ENCODE results near the gene TCEAL5. TPM values are rescaled to one million over a fixed set of nuclear protein-coding genes. Genes with fewer than 3 reads are reported as not detected.
A peak's percentile ranks its signal among the peaks of the same experiment; 100 is the strongest.
"Not testable (repeated sequence)": the region's sequence is repeated elsewhere in the genome, so short reads cannot be mapped to it uniquely, and the experiment has no call there.

Gene TCEAL5
- total RNA-seq, 1 donor from 2014 or later, result 0.36 TPM

DNA sequence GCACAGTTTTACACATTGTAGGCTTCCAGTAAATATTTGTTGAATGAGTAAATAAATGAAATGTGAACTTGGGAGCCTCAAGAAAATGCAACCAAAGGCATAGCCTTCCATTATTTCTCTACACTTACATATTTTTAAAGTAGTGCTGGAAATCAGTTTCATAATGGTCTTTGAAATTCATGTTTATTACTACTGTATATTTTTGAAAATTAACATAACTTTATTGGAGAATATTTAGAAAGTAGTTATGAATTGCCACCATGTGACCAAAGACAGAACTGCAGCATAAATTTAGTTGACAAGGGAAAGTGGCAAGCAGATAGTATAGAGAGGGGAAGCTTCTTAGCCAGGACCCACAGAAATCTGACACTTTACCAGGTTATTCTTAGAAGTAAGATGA lies 28.0 kb downstream of the TCEAL5 start:
- H3K4me1 ChIP-seq (ENCODE audit: insufficient read depth, low read length), result no peaks in the 10 kb centered on the region
- DNase-seq (ENCODE audit: low read depth), result peak; percentile 3
- peak; percentile 29 for FAIRE-seq
- no peak overlapping the region for H3K4me2 ChIP-seq (ENCODE audit: low read length)
- H3K36me3 ChIP-seq (ENCODE audit: insufficient read depth, low read length), result peaks cover 9% of the 10 kb centered on the region
- H3K27ac ChIP-seq (ENCODE audit: low read depth, low read length), result no peak overlapping the region
- H3K27me3 ChIP-seq (ENCODE audit: insufficient read depth, low read length), result no peaks in the 10 kb centered on the region
- H4K20me1 ChIP-seq (ENCODE audit: insufficient read depth, low read length), result peaks cover 6% of the 10 kb centered on the region
- Mint-ChIP-seq H3K36me3 (ENCODE audit: low read depth, unreplicated experiment) (peaks cover 3% of the 10 kb centered on the region), H3K4me3 (ENCODE audit: unreplicated experiment) (no peak overlapping the region), H3K27me3 (ENCODE audit: low read depth, unreplicated experiment) (no peaks in the 10 kb centered on the region), H3K4me1 (ENCODE audit: low read depth, unreplicated experiment) (peaks cover 8% of the 10 kb centered on the region), H3K27ac (ENCODE audit: unreplicated experiment) (no peak overlapping the region), H3K9me3 (ENCODE audit: unreplicated experiment) (no peaks in the 10 kb centered on the region)
- no peak overlapping the region for H2AFZ ChIP-seq (ENCODE audit: low read depth, low read length)
- no peak for TF ChIP-seq EZH2 (IDR thresholded peaks at IDR 0.05; ENCODE audit: insufficient read depth, low read length)
- TF ChIP-seq, protein P1, sequence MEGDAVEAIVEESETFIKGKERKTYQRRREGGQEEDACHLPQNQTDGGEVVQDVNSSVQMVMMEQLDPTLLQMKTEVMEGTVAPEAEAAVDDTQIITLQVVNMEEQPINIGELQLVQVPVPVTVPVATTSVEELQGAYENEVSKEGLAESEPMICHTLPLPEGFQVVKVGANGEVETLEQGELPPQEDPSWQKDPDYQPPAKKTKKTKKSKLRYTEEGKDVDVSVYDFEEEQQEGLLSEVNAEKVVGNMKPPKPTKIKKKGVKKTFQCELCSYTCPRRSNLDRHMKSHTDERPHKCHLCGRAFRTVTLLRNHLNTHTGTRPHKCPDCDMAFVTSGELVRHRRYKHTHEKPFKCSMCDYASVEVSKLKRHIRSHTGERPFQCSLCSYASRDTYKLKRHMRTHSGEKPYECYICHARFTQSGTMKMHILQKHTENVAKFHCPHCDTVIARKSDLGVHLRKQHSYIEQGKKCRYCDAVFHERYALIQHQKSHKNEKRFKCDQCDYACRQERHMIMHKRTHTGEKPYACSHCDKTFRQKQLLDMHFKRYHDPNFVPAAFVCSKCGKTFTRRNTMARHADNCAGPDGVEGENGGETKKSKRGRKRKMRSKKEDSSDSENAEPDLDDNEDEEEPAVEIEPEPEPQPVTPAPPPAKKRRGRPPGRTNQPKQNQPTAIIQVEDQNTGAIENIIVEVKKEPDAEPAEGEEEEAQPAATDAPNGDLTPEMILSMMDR (IDR thresholded peaks at IDR 0.05; ENCODE audit: insufficient read depth, low read depth, low read length), result peak; percentile 30
- H3K79me2 ChIP-seq (ENCODE audit: insufficient read depth, low read length), result peaks cover 3% of the 10 kb centered on the region
- H3K9me3 ChIP-seq (ENCODE audit: insufficient read depth, low read depth, low read length), result no peaks in the 10 kb centered on the region
- H3K4me3 ChIP-seq (ENCODE audit: insufficient read depth, low read depth, low read length), result no peak overlapping the region
- H3K9ac ChIP-seq (ENCODE audit: low read length), result no peak overlapping the region

DNA sequence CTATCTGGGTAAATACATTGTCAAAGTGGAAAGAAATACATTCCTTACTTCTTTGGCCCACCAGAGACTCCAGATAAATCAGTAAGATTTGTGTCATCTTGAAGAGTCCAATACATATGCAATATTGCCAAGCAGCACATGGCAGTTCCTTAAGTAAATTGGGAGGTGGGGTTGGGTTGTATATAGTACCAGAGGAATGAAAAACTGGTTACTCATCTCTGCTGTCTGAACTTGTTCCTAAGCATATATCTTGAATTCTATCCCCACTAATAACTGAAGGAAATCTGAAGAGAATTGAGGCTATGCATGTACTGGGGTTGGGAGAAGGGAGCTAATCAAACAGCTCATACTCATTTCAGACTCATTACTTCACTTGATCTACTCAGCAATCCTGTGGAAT lies 36.4 kb downstream of the TCEAL5 start:
- H3K4me2 ChIP-seq (ENCODE audit: low read length), result no peak overlapping the region
- no peaks in the 10 kb centered on the region for H3K4me1 Mint-ChIP-seq (ENCODE audit: low read depth, unreplicated experiment)

DNA sequence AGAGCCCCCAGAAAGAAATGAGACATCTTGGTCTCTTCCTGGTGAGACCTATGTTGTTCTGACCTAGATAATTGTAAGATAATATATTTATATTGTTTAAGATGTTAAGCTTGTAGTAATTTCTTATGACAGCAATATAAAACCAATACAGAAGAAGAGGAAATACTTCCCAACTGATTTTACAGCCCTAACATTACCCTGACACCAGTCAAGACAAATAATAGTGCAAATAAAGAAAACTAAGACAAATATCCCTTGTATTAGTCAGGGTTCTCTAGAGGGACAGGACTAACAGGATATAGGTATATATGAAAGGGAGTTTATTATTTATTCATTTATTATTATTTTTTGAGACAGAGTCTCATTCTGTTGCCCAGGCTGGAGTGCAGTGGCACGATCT lies 40.3 kb downstream of the TCEAL5 start:
- no peak overlapping the region for H2AFZ ChIP-seq (ENCODE audit: low read depth, low read length)
- DNase-seq (ENCODE audit: low read depth) (no peak), FAIRE-seq (no peak)
- TF ChIP-seq EZH2 (IDR thresholded peaks at IDR 0.05; ENCODE audit: insufficient read depth, low read length), result no peak
- TF ChIP-seq, protein P1 (IDR thresholded peaks at IDR 0.05; ENCODE audit: insufficient read depth, low read depth, low read length), result no peak
- H3K9me3 Mint-ChIP-seq (ENCODE audit: unreplicated experiment), result no peaks in the 10 kb centered on the region
- H3K4me1 Mint-ChIP-seq (ENCODE audit: low read depth, unreplicated experiment), result no peaks in the 10 kb centered on the region
- no peak overlapping the region for H3K27ac ChIP-seq (ENCODE audit: low read depth, low read length)
- H3K27me3 ChIP-seq (ENCODE audit: insufficient read depth, low read length), result no peaks in the 10 kb centered on the region
- H4K20me1 ChIP-seq (ENCODE audit: insufficient read depth, low read length), result no peaks in the 10 kb centered on the region
- no peaks in the 10 kb centered on the region for H3K36me3 ChIP-seq (ENCODE audit: insufficient read depth, low read length)
- H3K4me2 ChIP-seq (ENCODE audit: low read length), result no peak overlapping the region
- no peak overlapping the region for H3K27ac Mint-ChIP-seq (ENCODE audit: unreplicated experiment)
- no peaks in the 10 kb centered on the region for H3K27me3 Mint-ChIP-seq (ENCODE audit: low read depth, unreplicated experiment)
- H3K4me3 Mint-ChIP-seq (ENCODE audit: unreplicated experiment), result no peak overlapping the region
- H3K36me3 Mint-ChIP-seq (ENCODE audit: low read depth, unreplicated experiment), result no peaks in the 10 kb centered on the region
- H3K4me3 ChIP-seq (ENCODE audit: insufficient read depth, low read depth, low read length), result no peak overlapping the region
- H3K79me2 ChIP-seq (ENCODE audit: insufficient read depth, low read length), result no peaks in the 10 kb centered on the region
- no peak overlapping the region for H3K9ac ChIP-seq (ENCODE audit: low read length)
- no peaks in the 10 kb centered on the region for H3K4me1 ChIP-seq (ENCODE audit: insufficient read depth, low read length)
- H3K9me3 ChIP-seq (ENCODE audit: insufficient read depth, low read depth, low read length), result no peaks in the 10 kb centered on the region

More for the DNA sequence above, 36.4 kb downstream of the TCEAL5 start:
- H3K9me3 Mint-ChIP-seq (ENCODE audit: unreplicated experiment), result no peaks in the 10 kb centered on the region
- Histone ChIP-seq H3K4me1 (ENCODE audit: insufficient read depth, low read length) (no peaks in the 10 kb centered on the region), H4K20me1 (ENCODE audit: insufficient read depth, low read length) (no peaks in the 10 kb centered on the region), H3K27ac (ENCODE audit: low read depth, low read length) (no peak overlapping the region), H3K36me3 (ENCODE audit: insufficient read depth, low read length) (no peaks in the 10 kb centered on the region), H3K4me3 (ENCODE audit: insufficient read depth, low read depth, low read length) (no peak overlapping the region), H3K79me2 (ENCODE audit: insufficient read depth, low read length) (no peaks in the 10 kb centered on the region), H2AFZ (ENCODE audit: low read depth, low read length) (no peak overlapping the region), H3K27me3 (ENCODE audit: insufficient read depth, low read length) (no peaks in the 10 kb centered on the region), H3K9me3 (ENCODE audit: insufficient read depth, low read depth, low read length) (no peaks in the 10 kb centered on the region), H3K9ac (ENCODE audit: low read length) (no peak overlapping the region)
- no peak overlapping the region for H3K4me3 Mint-ChIP-seq (ENCODE audit: unreplicated experiment)
- H3K36me3 Mint-ChIP-seq (ENCODE audit: low read depth, unreplicated experiment), result no peaks in the 10 kb centered on the region
- peaks cover 7% of the 10 kb centered on the region for H3K27me3 Mint-ChIP-seq (ENCODE audit: low read depth, unreplicated experiment)
- DNase-seq (ENCODE audit: low read depth), result no peak
- no peak overlapping the region for H3K27ac Mint-ChIP-seq (ENCODE audit: unreplicated experiment)
- TF ChIP-seq EZH2 (IDR thresholded peaks at IDR 0.05; ENCODE audit: insufficient read depth, low read length), result no peak
- TF ChIP-seq, protein P1 (IDR thresholded peaks at IDR 0.05; ENCODE audit: insufficient read depth, low read depth, low read length), result no peak
- peak; percentile 50 for FAIRE-seq

DNA sequence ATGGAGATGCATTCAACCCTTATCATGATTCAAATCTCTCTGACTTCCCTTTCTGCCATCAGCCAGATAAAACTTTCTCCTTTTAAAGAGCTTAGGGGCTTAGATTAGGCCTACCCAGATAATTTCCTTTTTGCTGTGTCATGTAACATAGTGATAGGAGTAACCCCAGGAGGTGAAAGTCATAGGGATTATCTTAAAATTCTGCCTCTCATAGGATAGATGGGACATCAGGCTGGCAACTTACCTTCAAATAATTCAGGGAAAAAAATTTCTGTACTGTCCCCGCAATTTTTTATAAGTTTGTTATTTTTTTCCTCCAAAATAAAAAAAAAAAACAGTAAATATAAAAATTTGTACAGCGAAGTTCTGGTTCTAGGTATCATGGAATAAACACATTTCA lies 40.9 kb downstream of the TCEAL5 start:
- not testable (repeated sequence) for H3K4me3 Mint-ChIP-seq (ENCODE audit: unreplicated experiment); H3K27ac ChIP-seq (ENCODE audit: low read depth, low read length); H3K4me3 ChIP-seq (ENCODE audit: insufficient read depth, low read depth, low read length); FAIRE-seq; H3K9me3 Mint-ChIP-seq (ENCODE audit: unreplicated experiment); H3K4me1 ChIP-seq (ENCODE audit: insufficient read depth, low read length); DNase-seq (ENCODE audit: low read depth); H3K27me3 ChIP-seq (ENCODE audit: insufficient read depth, low read length); H3K27ac Mint-ChIP-seq (ENCODE audit: unreplicated experiment); H4K20me1 ChIP-seq (ENCODE audit: insufficient read depth, low read length); H3K9ac ChIP-seq (ENCODE audit: low read length); H3K36me3 Mint-ChIP-seq (ENCODE audit: low read depth, unreplicated experiment); H3K36me3 ChIP-seq (ENCODE audit: insufficient read depth, low read length); H3K4me2 ChIP-seq (ENCODE audit: low read length); H3K27me3 Mint-ChIP-seq (ENCODE audit: low read depth, unreplicated experiment); H2AFZ ChIP-seq (ENCODE audit: low read depth, low read length); H3K9me3 ChIP-seq (ENCODE audit: insufficient read depth, low read depth, low read length); H3K4me1 Mint-ChIP-seq (ENCODE audit: low read depth, unreplicated experiment); H3K79me2 ChIP-seq (ENCODE audit: insufficient read depth, low read length)

Measured in astrocyte (in vitro differentiated cells and primary cell).